Measurements from ENCODE around the gene ELMO1. TPM values are rescaled to one million over a fixed set of nuclear protein-coding genes. Genes with fewer than 3 reads are reported as not detected.

ELMO1 gene
- total RNA-seq, 1 donor from 2014 or later, result not detected

GRCh38 chr7:37097276-37097675 is 351.4 kb downstream of the ELMO1 start:
- Mint-ChIP-seq H3K27me3 (ENCODE audit: unreplicated experiment) (peaks cover 4% of the 10 kb centered on the region), H3K27ac (ENCODE audit: unreplicated experiment) (no peak overlapping the region), H3K4me1 (ENCODE audit: unreplicated experiment) (no peaks in the 10 kb centered on the region), H3K4me3 (ENCODE audit: unreplicated experiment) (no peak overlapping the region), H3K9me3 (ENCODE audit: unreplicated experiment) (no peaks in the 10 kb centered on the region), H3K36me3 (ENCODE audit: unreplicated experiment) (no peaks in the 10 kb centered on the region)
- no peak for DNase-seq (ENCODE audit: extremely low spot score, unreplicated experiment)
- TF ChIP-seq CTCF (IDR thresholded peaks at IDR 0.05), result no peak

- Mint-ChIP-seq H3K36me3 (ENCODE audit: unreplicated experiment) (no peaks in the 10 kb centered on the region), H3K27ac (ENCODE audit: unreplicated experiment) (no peak overlapping the region), H3K4me3 (ENCODE audit: unreplicated experiment) (no peak overlapping the region), H3K9me3 (ENCODE audit: unreplicated experiment) (no peaks in the 10 kb centered on the region), H3K27me3 (ENCODE audit: unreplicated experiment) (peaks cover 4% of the 10 kb centered on the region), H3K4me1 (ENCODE audit: unreplicated experiment) (no peaks in the 10 kb centered on the region)
- DNase-seq (ENCODE audit: extremely low spot score, unreplicated experiment), result no peak
- TF ChIP-seq CTCF (IDR thresholded peaks at IDR 0.05), result no peak
These were observed 352.3 kb downstream of the ELMO1 start for GRCh38 chr7:37096341-37096740.

GRCh38 chr7:37095122-37095521 is 353.5 kb downstream of the ELMO1 start:
- H3K4me3 Mint-ChIP-seq (ENCODE audit: unreplicated experiment), result no peak overlapping the region
- no peaks in the 10 kb centered on the region for H3K9me3 Mint-ChIP-seq (ENCODE audit: unreplicated experiment)
- H3K27ac Mint-ChIP-seq (ENCODE audit: unreplicated experiment), result no peak overlapping the region
- no peak for DNase-seq (ENCODE audit: extremely low spot score, unreplicated experiment)
- H3K36me3 Mint-ChIP-seq (ENCODE audit: unreplicated experiment), result no peaks in the 10 kb centered on the region
- TF ChIP-seq CTCF (IDR thresholded peaks at IDR 0.05), result no peak
- H3K4me1 Mint-ChIP-seq (ENCODE audit: unreplicated experiment), result no peaks in the 10 kb centered on the region
- H3K27me3 Mint-ChIP-seq (ENCODE audit: unreplicated experiment), result peaks cover 4% of the 10 kb centered on the region

GRCh38 chr7:37093257-37093656 is 355.4 kb downstream of the ELMO1 start:
- Mint-ChIP-seq H3K9me3 (ENCODE audit: unreplicated experiment) (no peaks in the 10 kb centered on the region), H3K4me3 (ENCODE audit: unreplicated experiment) (no peak overlapping the region), H3K4me1 (ENCODE audit: unreplicated experiment) (no peaks in the 10 kb centered on the region)

GRCh38 chr7:37092548-37092947 is 356.1 kb downstream of the ELMO1 start:
- DNase-seq (ENCODE audit: extremely low spot score, unreplicated experiment), result no peak
- no peaks in the 10 kb centered on the region for H3K9me3 Mint-ChIP-seq (ENCODE audit: unreplicated experiment)
- H3K27me3 Mint-ChIP-seq (ENCODE audit: unreplicated experiment), result no peaks in the 10 kb centered on the region
- no peaks in the 10 kb centered on the region for H3K36me3 Mint-ChIP-seq (ENCODE audit: unreplicated experiment)
- H3K27ac Mint-ChIP-seq (ENCODE audit: unreplicated experiment), result no peak overlapping the region
- H3K4me3 Mint-ChIP-seq (ENCODE audit: unreplicated experiment), result no peak overlapping the region
- no peaks in the 10 kb centered on the region for H3K4me1 Mint-ChIP-seq (ENCODE audit: unreplicated experiment)
- TF ChIP-seq CTCF (IDR thresholded peaks at IDR 0.05), result no peak

More at GRCh38 chr7:37093257-37093656, 355.4 kb downstream of the ELMO1 start:
- DNase-seq (ENCODE audit: extremely low spot score, unreplicated experiment), result no peak
- H3K27me3 Mint-ChIP-seq (ENCODE audit: unreplicated experiment), result peaks cover 2% of the 10 kb centered on the region
- no peaks in the 10 kb centered on the region for H3K36me3 Mint-ChIP-seq (ENCODE audit: unreplicated experiment)
- no peak overlapping the region for H3K27ac Mint-ChIP-seq (ENCODE audit: unreplicated experiment)
- no peak for TF ChIP-seq CTCF (IDR thresholded peaks at IDR 0.05)
